ENCODE measurements around the gene RASIP1. TPM values are rescaled to one million over a fixed set of nuclear protein-coding genes. Genes with fewer than 3 reads are reported as not detected.

The RASIP1 gene
- total RNA-seq, 2 donors from 2014 or later = 3.4 to 5.2 TPM

DNA sequence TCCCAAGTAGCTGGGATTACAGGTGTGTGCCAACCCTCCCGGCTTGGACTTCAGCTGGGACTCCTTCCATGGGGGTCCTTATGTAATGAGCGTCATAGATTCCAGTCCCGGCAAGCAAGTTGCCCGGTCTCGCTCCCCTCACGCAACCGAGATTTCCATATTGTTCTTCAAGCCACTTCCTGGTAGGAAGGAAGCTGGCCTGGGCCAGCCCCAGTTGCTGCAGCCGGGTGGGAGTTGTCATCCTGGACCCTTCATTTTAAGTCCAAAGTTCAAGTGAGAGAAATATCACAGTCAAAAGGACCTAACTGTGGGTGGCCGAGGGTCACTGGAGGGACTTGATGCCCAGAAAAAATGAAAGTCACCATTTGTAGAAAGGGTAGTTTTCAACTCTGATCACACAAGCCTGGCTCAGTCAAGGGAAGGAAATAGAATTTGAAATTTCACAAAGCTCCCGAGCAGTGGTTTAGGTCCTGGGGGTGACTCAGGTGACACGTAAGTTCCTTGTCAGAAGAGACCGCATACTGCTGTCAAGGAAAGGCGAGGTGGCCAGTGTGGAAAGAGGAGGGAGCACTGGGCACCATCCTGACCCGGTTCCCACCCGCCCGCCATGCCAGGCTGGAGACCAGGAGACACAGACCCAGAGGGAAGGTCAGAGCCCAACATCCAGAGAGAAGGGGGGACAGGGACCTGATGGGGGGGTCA lies 20.2 kb upstream of the RASIP1 start:
- H3K27ac ChIP-seq (ENCODE audit: low read depth, low read length) = no peak overlapping the region
- WGBS, 2 experiments (ENCODE audit: insufficient coverage in 1 of 2, insufficient read length in 1 of 2) = 93% methylated on average over 12 to 16 of the region's 16 CpGs
- Mint-ChIP-seq H3K9me3 (no peaks in the 10 kb centered on the region), H3K36me3 (ENCODE audit: low read depth) (no peaks in the 10 kb centered on the region), H3K4me1 (no peaks in the 10 kb centered on the region), H3K4me3 (no peak overlapping the region), H3K27me3 (ENCODE audit: insufficient read depth) (peaks cover 48% of the 10 kb centered on the region), H3K27ac (no peak overlapping the region)
- no peak for DNase-seq
- H3K4me1 ChIP-seq (ENCODE audit: control insufficient read depth, insufficient read depth, low read length) = no peaks in the 10 kb centered on the region
- H3K27me3 ChIP-seq (ENCODE audit: control insufficient read depth, insufficient read depth, low read length, poor library complexity, severe bottlenecking) = peaks cover 6% of the 10 kb centered on the region
- H3K36me3 ChIP-seq (ENCODE audit: control insufficient read depth, insufficient read depth, low read length) = no peaks in the 10 kb centered on the region
- TF ChIP-seq, protein P1, sequence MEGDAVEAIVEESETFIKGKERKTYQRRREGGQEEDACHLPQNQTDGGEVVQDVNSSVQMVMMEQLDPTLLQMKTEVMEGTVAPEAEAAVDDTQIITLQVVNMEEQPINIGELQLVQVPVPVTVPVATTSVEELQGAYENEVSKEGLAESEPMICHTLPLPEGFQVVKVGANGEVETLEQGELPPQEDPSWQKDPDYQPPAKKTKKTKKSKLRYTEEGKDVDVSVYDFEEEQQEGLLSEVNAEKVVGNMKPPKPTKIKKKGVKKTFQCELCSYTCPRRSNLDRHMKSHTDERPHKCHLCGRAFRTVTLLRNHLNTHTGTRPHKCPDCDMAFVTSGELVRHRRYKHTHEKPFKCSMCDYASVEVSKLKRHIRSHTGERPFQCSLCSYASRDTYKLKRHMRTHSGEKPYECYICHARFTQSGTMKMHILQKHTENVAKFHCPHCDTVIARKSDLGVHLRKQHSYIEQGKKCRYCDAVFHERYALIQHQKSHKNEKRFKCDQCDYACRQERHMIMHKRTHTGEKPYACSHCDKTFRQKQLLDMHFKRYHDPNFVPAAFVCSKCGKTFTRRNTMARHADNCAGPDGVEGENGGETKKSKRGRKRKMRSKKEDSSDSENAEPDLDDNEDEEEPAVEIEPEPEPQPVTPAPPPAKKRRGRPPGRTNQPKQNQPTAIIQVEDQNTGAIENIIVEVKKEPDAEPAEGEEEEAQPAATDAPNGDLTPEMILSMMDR (conservative IDR thresholded peaks at IDR 0.05) = no peak
- no peak overlapping the region for H3K9ac ChIP-seq (ENCODE audit: extremely low read depth, low read length, poor library complexity, severe bottlenecking)
- no peaks in the 10 kb centered on the region for H3K9me3 ChIP-seq (ENCODE audit: control insufficient read depth, low read length)
- no peak overlapping the region for H3K4me3 ChIP-seq (ENCODE audit: low read length)

DNA sequence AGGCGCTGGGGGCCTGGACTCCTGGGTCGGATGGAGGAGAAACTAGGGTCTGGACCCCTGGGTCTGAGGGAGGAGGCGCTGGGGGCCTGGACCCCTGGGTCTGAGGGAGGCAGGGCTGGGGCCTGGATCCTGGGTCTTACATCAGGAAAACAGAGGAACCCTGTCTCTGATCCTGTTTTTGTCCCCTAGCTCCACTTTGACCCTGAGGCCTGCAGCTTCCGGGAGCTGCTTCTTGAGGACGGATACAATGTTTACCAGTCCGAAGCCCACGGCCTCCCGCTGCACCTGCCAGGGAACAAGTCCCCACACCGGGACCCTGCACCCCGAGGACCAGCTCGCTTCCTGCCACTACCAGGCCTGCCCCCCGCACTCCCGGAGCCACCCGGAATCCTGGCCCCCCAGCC lies 17.3 kb upstream of the RASIP1 start:
- Histone ChIP-seq H3K27me3 (ENCODE audit: control insufficient read depth, insufficient read depth, low read length, poor library complexity, severe bottlenecking) (peaks cover 15% of the 10 kb centered on the region), H3K4me1 (ENCODE audit: control insufficient read depth, insufficient read depth, low read length) (no peaks in the 10 kb centered on the region), H3K9me3 (ENCODE audit: control insufficient read depth, low read length) (no peaks in the 10 kb centered on the region), H3K36me3 (ENCODE audit: control insufficient read depth, insufficient read depth, low read length) (no peaks in the 10 kb centered on the region), H3K27ac (ENCODE audit: low read depth, low read length) (no peak overlapping the region), H3K4me3 (ENCODE audit: low read length) (no peak overlapping the region), H3K9ac (ENCODE audit: extremely low read depth, low read length, poor library complexity, severe bottlenecking) (no peak overlapping the region)
- H3K4me3 Mint-ChIP-seq = no peak overlapping the region
- H3K36me3 Mint-ChIP-seq (ENCODE audit: low read depth) = no peaks in the 10 kb centered on the region
- peaks cover 7% of the 10 kb centered on the region for H3K4me1 Mint-ChIP-seq
- no peak overlapping the region for H3K27ac Mint-ChIP-seq
- DNase-seq = no peak
- H3K27me3 Mint-ChIP-seq (ENCODE audit: insufficient read depth) = peaks cover 49% of the 10 kb centered on the region
- TF ChIP-seq, protein P1 (conservative IDR thresholded peaks at IDR 0.05) = no peak
- H3K9me3 Mint-ChIP-seq = no peaks in the 10 kb centered on the region
- 93 to 97% methylated on average over 10 to 14 of the region's 14 CpGs for WGBS, 2 experiments (ENCODE audit: insufficient coverage in 1 of 2, insufficient read length in 1 of 2)

DNA sequence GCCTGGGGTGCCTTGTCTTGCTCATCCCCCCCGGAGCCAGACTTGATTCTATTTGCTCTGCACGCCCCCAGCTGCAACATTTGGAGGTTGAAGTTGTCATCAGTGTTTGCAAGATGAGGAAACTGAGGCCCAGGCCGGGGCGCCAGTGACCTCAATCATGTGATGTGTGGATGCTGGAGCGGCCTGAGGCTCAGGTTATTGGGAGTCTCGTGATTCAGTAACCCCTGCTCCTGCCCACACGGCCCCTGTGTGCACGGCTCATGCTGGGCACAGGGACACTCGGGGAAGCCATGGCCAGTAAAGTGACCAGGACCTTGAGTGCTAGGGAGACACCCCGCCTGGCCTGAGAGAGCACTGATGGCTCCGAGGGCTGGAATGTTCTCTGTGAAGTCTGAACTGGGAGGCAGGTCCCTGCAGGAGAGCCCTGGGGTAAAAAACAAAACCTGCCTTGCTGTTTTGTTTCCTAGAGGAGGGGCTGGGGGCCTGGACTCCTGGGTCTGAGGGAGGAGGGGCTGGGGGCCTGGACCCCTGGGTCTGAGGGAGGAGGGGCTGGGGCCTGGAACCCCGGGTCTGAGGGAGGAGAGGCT lies 16.8 kb upstream of the RASIP1 start:
- H3K36me3 Mint-ChIP-seq (ENCODE audit: low read depth) = no peaks in the 10 kb centered on the region
- DNase-seq = no peak
- no peak overlapping the region for H3K27ac Mint-ChIP-seq
- Histone ChIP-seq H3K27ac (ENCODE audit: low read depth, low read length) (no peak overlapping the region), H3K36me3 (ENCODE audit: control insufficient read depth, insufficient read depth, low read length) (no peaks in the 10 kb centered on the region), H3K9me3 (ENCODE audit: control insufficient read depth, low read length) (no peaks in the 10 kb centered on the region), H3K4me3 (ENCODE audit: low read length) (no peak overlapping the region), H3K4me1 (ENCODE audit: control insufficient read depth, insufficient read depth, low read length) (no peaks in the 10 kb centered on the region), H3K9ac (ENCODE audit: extremely low read depth, low read length, poor library complexity, severe bottlenecking) (no peak overlapping the region), H3K27me3 (ENCODE audit: control insufficient read depth, insufficient read depth, low read length, poor library complexity, severe bottlenecking) (peaks cover 11% of the 10 kb centered on the region)
- no peaks in the 10 kb centered on the region for H3K9me3 Mint-ChIP-seq
- H3K4me3 Mint-ChIP-seq = no peak overlapping the region
- peaks cover 43% of the 10 kb centered on the region for H3K27me3 Mint-ChIP-seq (ENCODE audit: insufficient read depth)
- peaks cover 7% of the 10 kb centered on the region for H3K4me1 Mint-ChIP-seq
- TF ChIP-seq, protein P1 (conservative IDR thresholded peaks at IDR 0.05) = no peak
- WGBS, 2 experiments (ENCODE audit: insufficient coverage in 1 of 2, insufficient read length in 1 of 2) = 92 to 94% methylated on average over 8 to 12 of the region's 12 CpGs
